ENCODE results near the gene PTCD2.

PTCD2 gene

GRCh38 chr5:72288924-72289323 is 31.2 kb upstream of the PTCD2 start:
- TF ChIP-seq CTCF (IDR thresholded peaks at IDR 0.05; ENCODE audit: borderline replicate concordance, insufficient read depth, low read depth, low read length) = no peak
- no peak overlapping the region for H3K4me3 ChIP-seq (ENCODE audit: low read depth, low read length)

- no peak for TF ChIP-seq CTCF (IDR thresholded peaks at IDR 0.05; ENCODE audit: borderline replicate concordance, insufficient read depth, low read depth, low read length)
- H3K4me3 ChIP-seq (ENCODE audit: low read depth, low read length) = no peak overlapping the region
Observed at GRCh38 chr5:72290356-72291133, 29.6 kb upstream of the PTCD2 start.

- no peak for TF ChIP-seq CTCF (IDR thresholded peaks at IDR 0.05; ENCODE audit: borderline replicate concordance, insufficient read depth, low read depth, low read length)
- no peak overlapping the region for H3K4me3 ChIP-seq (ENCODE audit: low read depth, low read length)
Observed at GRCh38 chr5:72291601-72292000, 28.6 kb upstream of the PTCD2 start.

- TF ChIP-seq CTCF (IDR thresholded peaks at IDR 0.05; ENCODE audit: borderline replicate concordance, insufficient read depth, low read depth, low read length) = no peak
Observed at GRCh38 chr5:72292411-72292810, 27.8 kb upstream of the PTCD2 start.

GRCh38 chr5:72293495-72294055 is 26.6 kb upstream of the PTCD2 start:
- TF ChIP-seq CTCF (IDR thresholded peaks at IDR 0.05; ENCODE audit: borderline replicate concordance, insufficient read depth, low read depth, low read length) = no peak
- no peak overlapping the region for H3K4me3 ChIP-seq (ENCODE audit: low read depth, low read length)

More at GRCh38 chr5:72292411-72292810, 27.8 kb upstream of the PTCD2 start:
- no peak overlapping the region for H3K4me3 ChIP-seq (ENCODE audit: low read depth, low read length)

- TF ChIP-seq CTCF (IDR thresholded peaks at IDR 0.05; ENCODE audit: borderline replicate concordance, insufficient read depth, low read depth, low read length) = no peak
- H3K4me3 ChIP-seq (ENCODE audit: low read depth, low read length) = no peak overlapping the region
Observed at GRCh38 chr5:72294473-72294872, 25.7 kb upstream of the PTCD2 start.

GRCh38 chr5:72295539-72295938 is 24.6 kb upstream of the PTCD2 start:
- no peak for TF ChIP-seq CTCF (IDR thresholded peaks at IDR 0.05; ENCODE audit: borderline replicate concordance, insufficient read depth, low read depth, low read length)
- H3K4me3 ChIP-seq (ENCODE audit: low read depth, low read length) = no peak overlapping the region

Measured in GM12875 (cell line).